ENCODE data around the gene USP31. TPM values are rescaled to one million over a fixed set of nuclear protein-coding genes. Genes with fewer than 3 reads are reported as not detected.
A peak's percentile ranks its signal among the peaks of the same experiment; 100 is the strongest.

The USP31 gene
- total RNA-seq, 1 donor from 2014 or later: 21.8 TPM

- no peak overlapping the region for H3K4me3 Mint-ChIP-seq (ENCODE audit: unreplicated experiment)
Measured at GRCh38 chr16:23160082-23160481, 10.8 kb upstream of the USP31 start.

GRCh38 chr16:23158114-23158513 is 8.9 kb upstream of the USP31 start:
- no peak for DNase-seq
- Mint-ChIP-seq H3K9me3 (ENCODE audit: unreplicated experiment) (no peaks in the 10 kb centered on the region), H3K27ac (ENCODE audit: unreplicated experiment) (no peak overlapping the region), H3K4me3 (ENCODE audit: unreplicated experiment) (no peak overlapping the region), H3K27me3 (ENCODE audit: unreplicated experiment) (no peaks in the 10 kb centered on the region), H3K4me1 (ENCODE audit: low read depth, unreplicated experiment) (no peaks in the 10 kb centered on the region), H3K36me3 (ENCODE audit: unreplicated experiment) (no peaks in the 10 kb centered on the region)
- no peak for TF ChIP-seq CTCF (IDR thresholded peaks at IDR 0.05; ENCODE audit: partially characterized antibody, unreplicated experiment)

More at GRCh38 chr16:23160082-23160481, 10.8 kb upstream of the USP31 start:
- no peaks in the 10 kb centered on the region for H3K36me3 Mint-ChIP-seq (ENCODE audit: unreplicated experiment)
- no peak for DNase-seq
- H3K27ac Mint-ChIP-seq (ENCODE audit: unreplicated experiment): no peak overlapping the region
- no peaks in the 10 kb centered on the region for H3K27me3 Mint-ChIP-seq (ENCODE audit: unreplicated experiment)
- no peaks in the 10 kb centered on the region for H3K4me1 Mint-ChIP-seq (ENCODE audit: low read depth, unreplicated experiment)
- no peak for TF ChIP-seq CTCF (IDR thresholded peaks at IDR 0.05; ENCODE audit: partially characterized antibody, unreplicated experiment)
- no peaks in the 10 kb centered on the region for H3K9me3 Mint-ChIP-seq (ENCODE audit: unreplicated experiment)

GRCh38 chr16:23156946-23157460 is 7.8 kb upstream of the USP31 start:
- no peak overlapping the region for H3K27ac Mint-ChIP-seq (ENCODE audit: unreplicated experiment)
- no peak overlapping the region for H3K4me3 Mint-ChIP-seq (ENCODE audit: unreplicated experiment)
- H3K36me3 Mint-ChIP-seq (ENCODE audit: unreplicated experiment): no peaks in the 10 kb centered on the region
- DNase-seq: no peak
- no peaks in the 10 kb centered on the region for H3K9me3 Mint-ChIP-seq (ENCODE audit: unreplicated experiment)
- no peaks in the 10 kb centered on the region for H3K4me1 Mint-ChIP-seq (ENCODE audit: low read depth, unreplicated experiment)
- no peak for TF ChIP-seq CTCF (IDR thresholded peaks at IDR 0.05; ENCODE audit: partially characterized antibody, unreplicated experiment)
- H3K27me3 Mint-ChIP-seq (ENCODE audit: unreplicated experiment): no peaks in the 10 kb centered on the region

GRCh38 chr16:23156110-23156509 is 6.9 kb upstream of the USP31 start:
- Mint-ChIP-seq H3K36me3 (ENCODE audit: unreplicated experiment) (no peaks in the 10 kb centered on the region), H3K27ac (ENCODE audit: unreplicated experiment) (no peak overlapping the region), H3K9me3 (ENCODE audit: unreplicated experiment) (no peaks in the 10 kb centered on the region), H3K27me3 (ENCODE audit: unreplicated experiment) (no peaks in the 10 kb centered on the region), H3K4me1 (ENCODE audit: low read depth, unreplicated experiment) (no peaks in the 10 kb centered on the region), H3K4me3 (ENCODE audit: unreplicated experiment) (no peak overlapping the region)
- DNase-seq: no peak
- no peak for TF ChIP-seq CTCF (IDR thresholded peaks at IDR 0.05; ENCODE audit: partially characterized antibody, unreplicated experiment)

- no peaks in the 10 kb centered on the region for H3K36me3 Mint-ChIP-seq (ENCODE audit: unreplicated experiment)
- H3K9me3 Mint-ChIP-seq (ENCODE audit: unreplicated experiment): peaks cover 2% of the 10 kb centered on the region
- peak; percentile 26 for DNase-seq
- H3K4me3 Mint-ChIP-seq (ENCODE audit: unreplicated experiment): no peak overlapping the region
- H3K27me3 Mint-ChIP-seq (ENCODE audit: unreplicated experiment): peaks cover 2% of the 10 kb centered on the region
- no peak for TF ChIP-seq CTCF (IDR thresholded peaks at IDR 0.05; ENCODE audit: partially characterized antibody, unreplicated experiment)
- H3K4me1 Mint-ChIP-seq (ENCODE audit: low read depth, unreplicated experiment): no peaks in the 10 kb centered on the region
- no peak overlapping the region for H3K27ac Mint-ChIP-seq (ENCODE audit: unreplicated experiment)
Measured at GRCh38 chr16:23155445-23156049, 6.3 kb upstream of the USP31 start.
